Gastroesophageal sphincter (tissue), 4 donors: ENCODE results near the gene CEP55. TPM values are rescaled to one million over a fixed set of nuclear protein-coding genes. Genes with fewer than 3 reads are reported as not detected.

Experiments used
- ATAC-seq: fragments of 150-250 bp; one replicate; pipeline ENCODE4 v1.9.1; 2016; ENCODE audit warnings: mild to moderate bottlenecking, moderate library complexity
- H3K27ac ChIP-seq, 4 donors: fragments of 200-600 bp; sonication (generic) in 3 of 4; 1 replicate in 3 of 4; 2 replicates in 1 of 4; pipeline ENCODE4 v1.5.1; 2016 to 2019
- H3K27me3 ChIP-seq: fragments of 200-600 bp; sonication (generic); one replicate; pipeline ENCODE4 v1.5.1; 2019
- H3K36me3 ChIP-seq, 2 donors: fragments of 200-600 bp; sonication (generic); one replicate each; pipeline ENCODE4 v1.5.1; 2019; ENCODE audit warnings: control low read depth in 1 of 2
- H3K4me1 ChIP-seq, 3 donors: fragments of 200-600 bp; sonication (generic); 1 replicate in 2 of 3; 2 replicates in 1 of 3; pipeline ENCODE4 v1.5.1; 2016 to 2019; ENCODE audit warnings: control low read depth in 2 of 3
- H3K4me3 ChIP-seq, 2 donors: fragments of 200-600 bp; sonication (generic); one replicate each; pipeline ENCODE4 v1.5.1; 2019; ENCODE audit warnings: mild to moderate bottlenecking in 1 of 2, moderate library complexity in 1 of 2
- H3K9me3 ChIP-seq, 3 donors: fragments of 200-600 bp; sonication (generic); one replicate each; pipeline ENCODE4 v1.5.1; 2017 to 2019; ENCODE audit warnings: control low read depth in 2 of 3
- CTCF ChIP-seq, 4 experiments: fragments of 200-600 bp in 2 of 4; fragments of 450-650 bp in 2 of 4; sonication (generic) in 1 of 4; IDR thresholded peaks; one replicate each; pipeline ENCODE4 v1.5.1; 2017 to 2019; ENCODE audit warnings: antibody characterized with exemption in 4 of 4, mild to moderate bottlenecking in 2 of 4, moderate library complexity in 2 of 4
- EP300 ChIP-seq: sonication (generic); formaldehyde crosslinking; IDR thresholded peaks from one replicate; pipeline ENCODE4 v1.6.1; 2017; ENCODE audit warnings: antibody characterized with exemption, mild to moderate bottlenecking
- POLR2A ChIP-seq, 2 donors: fragments of 450-650 bp; IDR thresholded peaks; one replicate each; pipeline ENCODE4 v1.6.1; 2017; ENCODE audit warnings: antibody characterized with exemption in 2 of 2, mild to moderate bottlenecking in 2 of 2, moderate library complexity in 1 of 2
- POLR2AphosphoS5 ChIP-seq: sonication (generic); formaldehyde crosslinking; IDR thresholded peaks from one replicate; pipeline ENCODE4 v1.6.1; 2017; ENCODE audit warnings: antibody characterized with exemption
- WGBS, 2 donors: methylation state at CpG; one replicate each; pipeline ENCODE4 v1.1.5; 2018; ENCODE audit warnings: low coverage in 1 of 2; 5-methylcytosine and 5-hydroxymethylcytosine counted together
- small RNA-seq, 4 donors: library from RNA; depleted of rRNA; stranded (forward); fragments of <200 nt; gene quantifications; one replicate each; pipeline ENCODE3, GENCODE V24; 2016
- total RNA-seq, 4 donors: library from RNA; depleted of rRNA; stranded (reverse); fragments of >200 nt; gene quantifications; one replicate each; pipeline ENCODE4 v1.1.0, GENCODE V29; 2016

CEP55 gene
- total RNA-seq, 4 donors from 2014 or later, result 0.13 to 3.6 (median 0.35) TPM; not detected in 1

DNA sequence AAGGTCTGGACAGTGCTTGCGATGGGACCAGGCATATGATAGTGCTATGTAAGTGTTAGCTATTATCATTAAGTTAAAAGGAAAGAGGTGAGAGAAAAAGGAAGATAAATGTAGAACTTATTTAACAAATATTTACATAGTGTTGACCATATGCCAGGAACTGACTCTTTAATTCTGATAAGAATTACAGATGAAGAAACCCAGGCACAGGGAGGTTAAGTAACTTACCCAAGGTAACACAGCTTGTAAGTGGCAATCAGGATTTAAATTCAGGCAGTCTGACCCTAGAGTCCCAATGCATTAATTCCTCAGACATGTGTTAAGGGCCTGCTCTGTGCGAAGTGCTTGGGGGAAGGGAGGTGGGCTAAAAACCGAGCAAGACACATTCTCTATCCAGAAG, 81.2 kb downstream of the CEP55 start:
- H3K4me1 ChIP-seq, result no peaks in the 10 kb centered on the region
- H3K27ac ChIP-seq, result no peak overlapping the region
- no peak for ATAC-seq
- peaks cover 0 to 4% (median 0%) of the 10 kb centered on the region in 3 donors for H3K9me3 ChIP-seq
- no peaks in the 10 kb centered on the region for H3K36me3 ChIP-seq
- H3K27me3 ChIP-seq, result peaks cover 25% of the 10 kb centered on the region
- no peak for TF ChIP-seq CTCF (IDR thresholded peaks at IDR 0.05)
- TF ChIP-seq POLR2AphosphoS5, result no peak
- TF ChIP-seq POLR2A (IDR thresholded peaks at IDR 0.05), result no peak
- TF ChIP-seq EP300, result no peak
- WGBS, 2 donors, result 69 to 83% methylated on average over 2 to 3 of the region's 3 CpGs
- no peak overlapping the region for H3K4me3 ChIP-seq

Small RNAs within 50 kb of the gene (small RNA-seq; reads per million reads assigned to genes)
- gene RNA5SP323, result 0 to 0.55 (median 0.06) reads per million in 4 donors

Other genes starting within 250 kb of the CEP55 start
- 100 to 1,000 TPM in 3 of 4 donors, 10 to 100 TPM in 1; 98.0 to 157 (median 126) TPM for gene MYOF, start 14.3 kb upstream of the CEP55 start, total RNA-seq
- gene FFAR4, start 70.1 kb downstream of the CEP55 start, total RNA-seq, result not detected
- gene RBP4, start 104.6 kb downstream of the CEP55 start, total RNA-seq, result 10 to 100 TPM in 1 of 4 donors, 1 to 10 TPM in 1, not detected in 2; 1.9 to 10.6 TPM
- gene PDE6C, start 115.9 kb downstream of the CEP55 start, total RNA-seq, result not detected
- gene FRA10AC1, start 206.0 kb downstream of the CEP55 start, total RNA-seq, result 10 to 100 TPM in 2 of 4 donors, 1 to 10 TPM in 2; 8.4 to 28.6 (median 14.3) TPM